ENCODE data around the gene GNAZ.

The GNAZ gene

DNA sequence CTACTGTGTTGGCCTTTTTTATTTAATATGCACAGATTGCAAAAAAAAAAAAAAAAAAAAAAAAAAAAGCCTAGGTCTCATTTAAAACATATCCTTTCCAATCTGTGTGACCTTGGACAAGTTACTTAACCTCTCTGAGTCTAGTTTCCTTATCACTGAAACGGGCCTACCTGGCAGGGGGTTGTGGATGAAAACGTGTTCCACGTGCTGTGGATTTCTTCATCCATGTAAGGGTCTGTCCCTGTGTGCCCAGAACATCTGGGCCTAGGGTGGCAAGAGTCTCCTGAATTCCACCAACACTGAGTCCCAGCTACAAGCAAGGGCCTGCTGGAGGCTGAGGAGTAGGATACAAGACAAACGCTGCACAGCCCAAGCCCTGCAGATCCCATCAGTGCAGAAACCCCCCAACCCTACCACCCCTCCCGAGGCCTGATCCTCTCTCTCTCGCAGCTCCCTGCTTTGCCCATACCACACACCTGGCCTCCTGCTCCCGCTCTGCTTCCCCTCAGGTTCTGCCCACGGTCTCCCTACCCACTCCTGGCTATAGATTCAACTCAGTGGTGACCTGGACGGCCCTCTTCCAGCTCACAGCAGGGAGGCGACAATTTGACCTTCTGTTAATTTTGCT lies 4.7 kb upstream of the GNAZ start:
- no peak for DNase-seq

DNA sequence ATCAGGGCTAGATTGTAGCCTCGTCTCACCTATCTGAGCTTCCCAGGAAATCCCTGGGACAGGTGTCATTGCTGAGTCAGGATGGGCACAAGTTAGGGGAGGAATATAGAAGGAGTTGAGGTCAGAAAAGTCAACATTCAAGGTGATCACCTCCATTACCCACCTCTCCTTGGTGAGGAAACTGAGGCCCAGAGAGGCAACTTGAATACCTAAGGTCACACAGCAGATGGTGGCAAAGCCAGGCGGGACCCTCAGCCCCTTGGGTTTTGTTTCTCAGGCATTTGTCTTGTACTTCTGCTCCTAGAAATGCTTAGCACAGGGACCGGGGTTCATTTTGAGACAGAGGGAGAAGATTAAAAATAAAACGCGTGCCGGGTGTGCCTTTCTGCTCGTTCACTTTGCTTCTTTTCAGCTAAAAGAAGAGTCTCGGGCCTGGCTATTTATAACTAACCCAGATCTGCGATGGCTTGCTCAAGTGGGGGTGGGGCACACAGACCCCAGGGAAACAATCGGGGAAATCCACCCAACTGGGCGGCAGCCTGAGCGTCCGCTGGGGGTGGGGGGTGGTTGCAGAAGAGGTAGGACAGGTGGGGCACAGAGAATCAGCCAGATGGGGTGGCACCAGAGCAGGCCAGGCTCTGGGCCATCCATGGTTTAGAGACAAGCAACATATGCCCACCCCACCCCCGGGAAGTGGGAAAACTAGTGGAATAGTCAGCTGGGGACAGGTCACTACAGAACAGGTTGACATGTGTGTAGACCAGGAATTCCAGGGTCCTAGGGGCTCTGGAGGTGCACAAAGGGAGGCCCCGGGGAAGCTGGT lies 3.9 kb upstream of the GNAZ start:
- no peak for DNase-seq

DNA sequence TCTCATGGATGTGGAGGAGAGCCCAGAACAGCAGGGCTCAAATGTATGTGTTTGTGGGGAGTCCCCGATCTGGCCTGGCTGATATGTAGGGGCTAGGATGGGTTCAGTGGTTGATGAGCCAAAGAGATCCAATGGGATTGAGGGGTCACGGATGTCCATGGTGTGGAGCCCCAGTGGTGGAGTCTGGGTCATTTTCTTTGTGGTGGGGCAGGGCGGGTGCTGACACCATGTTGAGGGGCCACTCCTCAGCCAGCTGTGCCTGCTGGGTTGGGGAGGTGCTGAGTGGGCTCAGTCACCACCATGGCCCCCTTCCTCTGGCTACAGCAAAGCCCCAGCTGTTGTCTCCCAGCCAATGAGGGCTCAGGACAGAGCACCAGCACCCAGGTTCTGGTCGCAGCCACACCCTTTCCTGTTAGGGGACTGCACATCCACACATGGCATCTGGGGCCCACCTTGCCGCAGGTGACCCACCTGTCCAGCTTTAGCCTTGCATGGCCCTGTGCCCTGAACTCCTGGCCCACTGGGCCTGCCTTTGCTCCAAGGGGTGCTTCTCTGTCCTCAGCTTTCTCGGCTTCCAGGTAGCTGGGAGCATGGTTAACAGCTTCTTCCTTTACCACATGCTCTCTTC lies 3.2 kb upstream of the GNAZ start:
- no peak for DNase-seq

DNA sequence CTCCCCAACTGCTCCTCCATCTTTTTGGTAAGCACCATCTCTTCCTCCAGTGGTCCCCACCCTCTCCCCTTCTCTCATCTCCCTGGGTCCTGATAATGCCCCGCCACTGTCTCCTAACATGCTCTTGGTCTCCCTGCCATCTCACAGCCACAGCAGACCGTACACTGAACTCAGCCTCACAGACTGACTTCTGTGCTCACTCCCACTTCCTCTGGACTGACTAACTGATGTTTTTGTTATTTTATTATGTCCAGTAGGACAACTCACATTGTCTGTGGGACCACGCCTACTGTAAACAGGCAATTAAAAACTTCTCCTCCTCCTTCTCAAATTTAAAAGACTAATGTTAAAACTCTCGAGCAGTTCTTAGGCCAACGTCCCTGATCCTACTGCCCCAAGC lies 2.6 kb upstream of the GNAZ start:
- DNase-seq = no peak

DNA sequence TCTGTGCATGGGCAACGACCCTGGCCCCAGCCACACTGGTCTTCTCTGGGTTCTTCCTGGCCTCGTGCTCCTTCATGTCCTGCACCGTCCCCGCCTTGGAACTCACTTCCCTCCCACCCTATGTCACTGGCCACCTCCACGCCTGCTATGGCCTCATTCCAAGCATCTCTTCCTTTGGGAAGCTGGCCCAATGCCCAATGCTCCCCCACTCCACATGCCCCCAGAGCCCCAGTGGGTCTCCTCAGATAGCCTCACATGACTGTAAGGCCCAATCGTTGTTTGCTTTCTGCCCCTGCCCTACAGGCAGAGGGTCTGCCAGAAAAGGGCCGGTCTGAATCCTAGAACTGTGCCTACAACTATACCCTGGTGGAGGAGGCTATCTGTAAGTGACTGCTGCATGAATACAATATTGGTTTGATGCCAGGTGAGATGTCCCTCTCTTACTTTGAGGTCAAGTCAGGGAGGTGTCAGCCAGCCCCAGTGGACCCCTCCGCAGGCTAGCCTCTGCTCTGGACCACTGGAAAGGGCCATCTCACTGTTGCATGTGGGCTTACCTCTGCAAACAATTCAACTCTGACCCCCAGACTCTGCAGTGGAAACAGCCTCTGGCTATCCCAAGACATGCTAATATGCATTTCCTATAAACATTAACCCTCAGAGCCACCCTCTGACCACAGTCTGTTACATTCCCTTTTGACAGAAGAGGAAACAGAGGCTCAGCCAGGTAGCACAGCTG lies 2.1 kb upstream of the GNAZ start:
- no peak for DNase-seq

DNA sequence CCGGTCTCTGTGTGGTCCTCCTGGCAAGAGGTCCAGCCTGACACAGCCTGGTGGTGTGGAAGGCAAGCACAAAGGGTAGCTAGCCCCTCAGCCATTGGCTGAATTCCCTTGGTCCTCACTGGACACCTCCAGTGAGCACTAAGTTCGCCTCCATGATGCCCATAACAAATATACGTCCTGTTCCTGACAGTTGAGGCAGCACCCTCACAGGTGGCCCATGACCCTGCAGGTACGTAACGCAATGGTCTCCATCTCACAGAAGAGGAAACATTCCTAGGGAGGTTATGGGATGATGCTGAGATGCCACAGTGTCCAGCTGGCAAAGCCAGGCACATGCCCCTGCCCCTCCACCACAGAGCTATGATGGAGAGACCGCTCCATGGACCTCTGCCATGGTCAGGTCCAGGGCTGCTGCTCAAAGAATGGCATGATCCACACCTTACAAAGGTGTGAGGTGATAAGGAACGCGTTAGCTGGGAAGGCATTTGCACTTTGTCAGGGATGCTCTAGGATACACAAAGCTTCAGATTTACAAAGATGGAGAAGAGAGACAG lies 1.4 kb upstream of the GNAZ start:
- no peak for DNase-seq

DNA sequence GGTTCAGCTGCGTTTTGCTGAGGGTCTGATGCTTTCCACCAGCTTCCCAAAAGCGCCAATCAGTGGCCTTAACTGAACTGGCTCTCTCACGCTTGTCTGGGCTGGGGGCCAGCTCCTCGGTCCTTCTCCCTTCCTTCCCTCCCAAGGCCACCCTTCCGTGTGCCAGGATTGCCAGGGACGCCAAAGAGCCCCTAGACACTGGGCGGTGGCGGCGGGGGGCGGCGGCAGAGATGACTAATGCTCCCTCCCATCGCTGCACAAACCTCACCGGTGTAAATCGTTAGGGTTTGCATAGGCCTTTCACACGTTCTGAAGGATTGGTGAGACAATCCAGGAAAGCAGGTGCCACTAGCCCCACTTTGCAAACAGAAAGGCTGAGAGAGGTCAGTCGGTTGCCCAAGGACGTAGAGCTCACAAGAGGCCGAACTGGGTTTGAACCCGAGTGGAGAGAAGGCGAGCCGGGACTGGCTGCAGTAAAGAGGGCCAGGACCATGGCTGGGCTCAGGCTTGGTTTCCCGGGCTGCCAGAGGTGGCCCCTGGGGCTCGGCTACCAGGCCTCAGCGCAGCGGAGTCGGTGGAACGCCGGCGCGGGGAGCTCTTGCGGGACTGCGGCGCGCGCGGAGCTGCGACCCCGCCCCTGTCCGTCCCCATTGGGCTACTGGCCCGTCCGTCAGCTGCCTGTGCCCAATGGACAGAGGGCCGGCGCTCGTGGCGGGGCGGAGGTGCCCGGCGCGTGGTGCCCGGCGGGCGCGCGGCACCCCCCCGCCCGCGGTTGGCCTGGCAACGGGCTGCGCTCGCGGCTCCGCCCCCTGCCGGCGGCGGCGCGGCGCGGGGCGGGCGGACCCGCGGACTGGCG lies 589 bp upstream of the GNAZ start:
- DNase-seq = peak; percentile 89 to 97 (median 94)

DNA sequence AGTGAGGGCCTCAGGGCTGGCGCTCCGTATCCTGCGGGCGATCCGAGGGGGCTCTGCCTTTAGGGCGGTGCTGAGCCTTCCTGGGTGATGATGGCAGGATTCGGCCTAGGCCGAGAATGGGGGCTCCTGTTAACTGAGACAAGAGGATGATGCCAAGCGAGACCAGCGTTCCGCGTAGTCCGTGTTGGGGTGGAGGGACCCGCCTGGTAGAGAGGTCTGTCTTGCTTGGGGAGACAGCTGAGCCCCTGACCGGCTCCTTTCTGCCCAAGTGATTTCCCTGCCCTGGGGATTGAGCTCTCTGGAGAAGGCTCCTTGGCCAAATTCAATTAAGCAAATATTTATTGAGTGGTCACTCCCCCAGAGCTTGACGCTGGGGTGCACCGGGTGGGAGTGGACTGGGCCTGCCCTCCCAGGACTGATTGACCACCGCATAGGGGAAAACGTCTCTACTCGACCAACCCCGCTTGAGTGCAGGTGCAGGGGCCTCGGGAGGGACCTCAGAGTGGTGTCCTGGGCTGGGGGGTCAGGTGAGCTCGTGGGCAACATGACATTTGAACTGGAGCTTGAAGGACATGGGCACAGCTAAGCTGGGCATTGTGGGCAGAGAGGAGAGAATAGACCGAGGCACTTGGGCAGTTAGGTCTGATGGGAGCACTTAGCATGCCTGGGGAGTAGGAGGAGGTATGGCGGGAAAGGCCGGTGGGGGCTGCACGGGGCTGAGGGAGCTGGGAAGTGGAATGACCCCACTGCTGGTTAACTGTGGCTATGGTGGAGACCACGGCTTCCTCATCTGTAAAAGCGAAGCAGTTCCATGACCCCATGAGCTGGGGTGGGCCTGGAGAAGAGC lies 1.1 kb downstream of the GNAZ start:
- DNase-seq = no peak

DNA sequence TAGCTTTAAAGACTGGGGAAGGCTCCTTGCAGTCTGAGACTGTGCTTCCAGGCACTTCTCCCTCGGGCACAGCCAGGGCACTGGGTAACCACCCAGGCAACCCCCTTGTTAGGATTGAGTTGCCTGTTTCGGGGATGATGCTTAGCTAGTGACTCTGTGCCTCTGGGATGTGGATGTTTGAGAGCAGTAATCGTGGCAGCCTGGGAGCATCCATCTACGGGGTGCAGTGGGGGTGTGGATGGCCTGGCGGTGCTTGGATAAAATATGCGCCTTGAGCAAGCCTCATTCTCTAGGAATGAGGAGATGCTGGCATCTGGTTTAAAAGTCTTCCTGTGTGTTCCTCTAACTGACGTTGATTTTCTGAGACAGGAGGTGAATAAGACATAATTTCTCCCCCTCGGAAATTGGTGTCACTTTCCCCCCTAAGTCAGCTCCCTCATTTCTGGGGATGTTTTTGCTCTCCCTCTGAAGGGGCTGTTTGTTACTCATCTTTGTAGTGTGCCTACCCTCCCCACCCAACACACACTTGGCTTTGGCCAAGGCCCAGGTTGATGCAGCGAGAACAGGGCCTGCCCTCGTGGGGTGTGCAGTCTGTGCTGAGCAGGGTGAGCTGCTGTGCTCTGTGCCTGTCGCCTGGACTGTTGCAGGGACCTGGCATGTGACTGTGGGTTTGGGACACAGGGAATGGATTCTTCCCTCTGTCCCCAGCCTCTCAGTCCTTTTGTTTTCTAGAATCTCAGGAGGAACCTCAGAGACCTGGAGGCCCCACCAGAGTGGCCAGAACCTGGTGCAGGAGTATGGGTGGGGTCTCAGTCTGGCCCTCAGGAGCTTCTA lies 2.0 kb downstream of the GNAZ start:
- no peak for DNase-seq

DNA sequence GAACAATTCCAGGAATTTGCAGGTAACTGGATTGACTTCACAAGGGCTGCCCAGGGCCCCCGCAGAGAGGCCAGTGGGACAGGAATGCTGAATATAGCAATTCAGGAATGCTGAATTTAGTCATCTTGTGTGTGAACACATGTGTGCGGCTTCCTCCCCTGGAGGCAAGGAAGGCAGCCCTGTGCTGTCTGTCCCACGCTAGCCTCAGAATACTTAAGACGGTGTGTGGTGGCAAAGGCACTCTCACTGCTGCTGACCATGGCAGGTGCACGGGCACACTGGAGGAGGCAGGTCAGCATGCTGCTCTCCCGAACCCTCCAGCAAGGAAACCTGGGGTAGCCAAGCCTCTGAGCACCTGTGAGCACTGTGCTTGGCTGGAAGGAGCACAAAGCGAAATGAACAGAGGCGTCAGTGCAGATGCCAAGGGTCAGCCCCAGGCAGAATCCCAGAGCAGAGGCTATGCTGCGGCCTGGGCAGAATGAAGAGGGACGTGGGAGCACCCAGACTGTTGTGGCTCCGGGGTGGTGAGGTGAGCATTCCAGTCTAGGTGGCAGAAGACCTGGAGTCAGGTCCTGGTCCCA lies 2.7 kb downstream of the GNAZ start:
- DNase-seq = no peak

DNA sequence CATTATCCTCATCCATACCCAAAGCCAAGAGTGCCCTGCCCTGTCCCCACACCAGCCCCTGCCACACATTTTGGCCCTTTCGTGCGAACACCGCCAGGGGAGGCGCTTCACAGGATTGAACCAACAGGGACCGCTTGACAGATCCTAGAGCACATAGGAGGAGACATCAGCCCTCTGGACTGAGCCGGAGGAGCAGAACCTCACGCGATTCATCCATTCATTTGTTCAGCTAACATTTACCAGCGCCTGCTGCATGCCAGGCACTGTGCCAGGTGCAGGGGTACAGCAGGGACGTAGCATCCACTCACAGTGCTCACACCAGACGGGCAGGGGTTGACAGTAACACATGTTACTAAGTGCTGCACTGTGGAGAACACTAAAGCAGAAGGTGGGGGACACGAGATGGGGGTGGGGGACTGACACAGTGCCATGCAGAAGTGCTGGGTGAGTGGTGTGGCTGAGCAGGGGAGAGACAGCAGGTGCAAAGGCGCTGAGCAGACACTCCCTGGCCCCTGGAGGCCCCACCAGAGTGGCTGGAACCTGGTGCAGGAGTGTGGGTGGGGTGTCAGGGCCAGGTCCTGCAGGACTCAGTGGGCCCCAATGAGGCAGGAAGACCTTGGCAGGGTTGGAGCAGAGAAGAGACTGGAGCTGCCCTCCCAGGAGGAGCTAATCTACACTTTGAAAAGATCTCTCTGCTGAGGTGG lies 3.4 kb downstream of the GNAZ start:
- DNase-seq = no peak

DNA sequence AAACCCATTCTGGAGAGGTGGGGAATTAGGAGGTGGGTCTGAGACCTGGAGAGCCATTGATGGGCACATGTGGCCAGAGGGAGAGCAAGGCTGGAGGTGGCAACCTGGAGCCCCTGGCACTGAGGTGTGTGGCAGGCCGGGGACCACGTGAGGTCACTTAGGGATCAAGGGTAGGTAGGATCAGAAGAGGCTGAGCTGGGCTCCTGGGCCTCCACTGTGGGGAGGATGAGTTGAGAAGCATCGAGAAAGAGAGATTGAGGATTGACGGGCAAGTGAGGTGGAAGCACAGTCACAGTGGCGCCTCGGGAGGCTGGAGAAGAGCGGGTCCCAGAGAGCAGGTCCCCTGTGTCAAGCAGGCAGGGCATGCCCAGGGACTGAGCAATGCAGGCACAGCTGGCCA lies 4.1 kb downstream of the GNAZ start:
- no peak for DNase-seq

DNA sequence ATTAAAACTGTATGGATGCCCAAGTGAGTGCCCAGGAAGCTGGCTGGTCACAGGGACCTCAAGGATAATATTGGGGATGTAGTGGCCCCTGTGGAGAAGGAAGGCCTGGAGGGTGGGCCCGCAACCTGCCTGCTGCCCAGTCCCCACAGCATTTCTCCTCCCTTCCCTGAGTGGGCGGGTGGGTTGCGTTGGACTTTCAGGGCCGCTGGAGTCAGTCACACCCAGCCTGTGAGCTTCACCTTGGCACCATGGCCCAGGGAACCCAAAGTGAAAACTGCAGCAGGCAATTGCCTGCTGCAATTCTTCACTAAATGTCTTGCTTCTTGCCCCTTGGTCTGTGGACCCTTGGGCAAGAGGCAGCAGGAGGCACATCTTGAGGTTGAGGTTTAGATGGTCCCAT lies 4.7 kb downstream of the GNAZ start:
- DNase-seq = no peak

DNA sequence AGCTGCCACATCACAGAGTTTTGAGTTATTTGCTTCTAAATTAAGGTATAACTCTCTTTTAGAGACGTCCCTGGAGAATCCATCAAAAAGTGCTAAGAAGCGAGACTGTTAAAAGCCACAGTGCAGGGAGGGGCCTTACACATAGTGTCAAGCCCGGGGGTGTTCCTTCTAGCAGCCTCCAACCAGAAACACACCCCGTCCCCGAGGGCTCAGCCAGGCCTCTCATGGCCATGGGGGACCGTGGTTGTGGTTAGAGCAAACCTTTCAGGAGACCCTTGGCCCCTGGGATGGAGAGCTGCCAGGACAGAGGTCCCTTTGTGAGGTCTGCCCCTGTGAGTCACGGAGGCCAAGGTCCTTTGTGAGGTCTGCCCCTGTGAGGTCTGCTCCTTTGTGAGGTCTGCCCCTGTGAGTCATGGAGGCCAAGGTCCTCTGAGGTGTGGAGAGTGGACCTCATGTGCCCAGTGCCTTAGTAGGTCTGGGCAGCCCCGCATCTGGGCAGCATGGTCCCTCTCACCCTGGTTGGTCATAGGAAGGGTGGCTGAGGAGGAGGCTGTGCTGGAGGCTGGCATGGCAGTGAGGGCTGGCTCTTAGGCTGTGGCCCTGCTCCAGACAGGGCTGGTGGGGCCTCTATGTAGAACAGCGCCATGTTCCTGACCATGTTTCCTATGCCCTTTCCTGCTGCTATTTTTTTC lies 5.4 kb downstream of the GNAZ start:
- DNase-seq = no peak

DNA sequence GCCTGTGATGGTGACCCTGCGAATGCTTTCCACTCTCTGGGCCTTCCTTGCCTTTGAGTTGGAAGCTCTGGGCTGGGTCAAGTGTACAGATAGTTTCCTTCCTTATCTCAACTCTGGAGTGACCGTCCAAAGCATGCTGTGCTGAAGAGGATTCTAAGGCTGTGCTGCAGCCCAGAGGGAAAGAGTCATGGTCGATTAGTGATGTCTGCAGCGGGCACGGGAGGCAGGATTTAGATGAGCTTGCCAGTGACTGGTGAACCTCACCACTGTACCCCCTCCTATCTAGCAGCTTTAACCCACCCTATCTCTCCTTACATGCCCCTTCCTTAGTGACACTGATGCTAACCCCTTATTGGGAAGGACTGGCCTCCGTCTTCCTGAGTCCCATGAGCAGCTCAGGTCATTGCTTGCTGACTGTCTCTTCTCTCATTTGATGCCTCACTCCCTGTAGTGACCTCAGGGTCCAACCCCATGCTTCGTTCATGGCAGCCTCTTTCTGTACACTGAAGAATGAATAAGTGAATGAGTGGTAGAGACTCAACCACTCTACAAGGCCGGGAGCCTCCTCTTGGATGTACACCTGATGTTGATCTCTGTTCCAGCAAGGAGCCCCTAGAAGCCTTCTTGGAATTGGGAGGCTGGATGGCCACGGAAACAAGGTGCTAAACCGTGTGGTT lies 6.7 kb downstream of the GNAZ start:
- DNase-seq = no peak

DNA sequence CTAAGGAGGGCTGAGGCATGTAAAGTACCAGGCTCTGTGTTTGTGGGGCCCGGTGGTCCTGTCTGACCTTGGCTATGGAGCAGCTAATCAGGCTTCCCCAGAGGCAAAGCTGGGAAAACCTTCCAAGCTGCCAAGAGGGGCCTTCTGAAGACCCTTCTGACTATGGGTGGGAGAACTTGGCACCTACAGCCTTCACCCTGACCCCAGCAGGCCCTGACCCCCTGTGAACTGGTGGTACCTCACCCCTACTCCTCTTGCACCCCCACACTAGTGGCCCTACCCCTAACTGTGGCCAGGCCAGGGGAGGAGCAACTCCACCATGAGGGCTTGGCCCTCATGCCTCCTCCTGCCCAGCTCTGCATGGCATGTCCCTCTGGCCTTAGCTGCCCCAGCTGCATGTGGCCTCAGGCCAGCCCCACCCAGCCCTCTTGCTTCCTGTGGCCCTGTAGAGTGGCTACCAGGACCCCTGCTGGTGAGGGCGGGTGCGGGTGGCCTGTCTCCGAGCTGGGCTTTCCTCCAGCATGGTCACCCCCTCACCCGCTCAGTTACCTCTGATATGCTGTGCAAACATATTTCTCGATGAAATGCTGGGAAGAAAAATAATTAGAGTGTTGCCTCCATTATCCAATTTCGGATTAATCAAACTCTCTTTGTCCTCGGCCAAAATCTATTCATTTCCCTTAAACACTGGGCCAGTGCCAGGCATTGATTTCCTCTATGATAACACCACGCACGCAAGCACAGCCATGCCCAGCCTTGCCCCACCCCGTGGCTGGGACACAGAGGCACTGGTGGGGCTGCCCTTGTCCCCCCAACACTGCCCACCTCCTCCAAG lies 7.5 kb downstream of the GNAZ start:
- no peak for DNase-seq

DNA sequence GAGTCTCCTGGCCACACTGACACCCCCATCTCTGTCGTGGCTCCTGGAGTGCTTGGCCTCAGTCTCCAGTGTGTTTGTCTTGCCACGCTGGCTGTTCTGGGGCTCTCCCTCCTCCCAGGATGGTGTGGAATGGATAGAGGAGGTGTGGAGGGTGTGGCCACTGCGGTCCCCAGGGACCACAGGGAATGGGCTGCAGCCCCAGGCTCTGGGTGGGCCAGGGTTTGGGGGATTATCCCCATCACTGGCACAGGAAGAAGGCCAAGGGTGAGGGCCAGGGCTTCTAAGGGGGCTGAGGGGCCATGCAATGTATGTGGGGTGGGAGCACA lies 8.1 kb downstream of the GNAZ start:
- no peak for DNase-seq

Measured in suppressor macrophage treated with lipopolysaccharide for 1 hour (primary cell).